ENCODE measurements around the gene PCGF3.

The PCGF3 gene

GRCh38 chr4:786074-786741, 80.6 kb downstream of the PCGF3 start:
- no peak for DNase-seq

GRCh38 chr4:786861-787300, 81.2 kb downstream of the PCGF3 start:
- DNase-seq = no peak

- DNase-seq = no peak
Observed at GRCh38 chr4:787561-787981, 81.9 kb downstream of the PCGF3 start.

GRCh38 chr4:788006-788635, 82.5 kb downstream of the PCGF3 start:
- DNase-seq = no peak

GRCh38 chr4:788636-789297, 83.1 kb downstream of the PCGF3 start:
- no peak for DNase-seq

GRCh38 chr4:789571-790465, 84.2 kb downstream of the PCGF3 start:
- no peak for DNase-seq

GRCh38 chr4:790466-790820, 84.8 kb downstream of the PCGF3 start:
- no peak for DNase-seq

GRCh38 chr4:791252-791897, 85.7 kb downstream of the PCGF3 start:
- DNase-seq = no peak

GRCh38 chr4:791898-792625, 86.4 kb downstream of the PCGF3 start:
- DNase-seq = no peak

GRCh38 chr4:792626-793092, 87.0 kb downstream of the PCGF3 start:
- no peak for DNase-seq

- DNase-seq = no peak
Observed at GRCh38 chr4:793093-793861, 87.6 kb downstream of the PCGF3 start.

- DNase-seq = no peak
Observed at GRCh38 chr4:793941-794621, 88.4 kb downstream of the PCGF3 start.

GRCh38 chr4:794900-795725, 89.5 kb downstream of the PCGF3 start:
- DNase-seq = no peak

GRCh38 chr4:795726-796119, 90.1 kb downstream of the PCGF3 start:
- DNase-seq = no peak

- DNase-seq = no peak
Observed at GRCh38 chr4:796206-796605, 90.6 kb downstream of the PCGF3 start.

GRCh38 chr4:797066-797465, 91.4 kb downstream of the PCGF3 start:
- DNase-seq = no peak

- DNase-seq = no peak
Observed at GRCh38 chr4:801436-802124, 95.9 kb downstream of the PCGF3 start.

GRCh38 chr4:803884-804283, 98.3 kb downstream of the PCGF3 start:
- DNase-seq = no peak

- no peak for DNase-seq
Observed at GRCh38 chr4:804804-805203, 99.2 kb downstream of the PCGF3 start.

All from T1000 (cell line).